Activated naive CD8-positive, alpha-beta T cell treated with anti-CD3 and anti-CD28 coated beads, Interleukin-2, amount 10 ng/mL, durations not matched to agents 7 days and 5 days (primary cell): ENCODE data around the gene NPIPA3. TPM values are rescaled to one million over a fixed set of nuclear protein-coding genes. Genes with fewer than 3 reads are reported as not detected.
"Not testable (repeated sequence)": the region's sequence is repeated elsewhere in the genome, so short reads cannot be mapped to it uniquely, and the experiment has no call there.

ENCODE experiments used
- ATAC-seq: fragments of 150-1000 bp; cut with Tn5 transposase; one replicate; pipeline ENCODE4 v1.10.0; 2021; ENCODE audit warnings: low read depth, moderate library complexity
- POLR2A ChIA-PET: fragments of 350-600 bp; sonication (Branson Sonifier 250); formaldehyde crosslinking; loops from one replicate; lab custom pipeline; 2021; ENCODE audit warnings: antibody characterized with exemption; lab: Charles Lee
- DNase-seq: peaks from one replicate; pipeline ENCODE4 v3.0.0; 2021
- H3K27ac Mint-ChIP-seq: one replicate; pipeline ENCODE4 v1.8.0; 2022; ENCODE audit warnings: mild to moderate bottlenecking, mixed read lengths
- H3K27me3 Mint-ChIP-seq: one replicate; pipeline ENCODE4 v1.8.0; 2022; ENCODE audit warnings: mild to moderate bottlenecking, moderate library complexity, mixed read lengths
- H3K36me3 Mint-ChIP-seq: one replicate; pipeline ENCODE4 v1.8.0; 2021; ENCODE audit warnings: mild to moderate bottlenecking, mixed read lengths
- H3K4me1 Mint-ChIP-seq: one replicate; pipeline ENCODE4 v1.8.0; 2021; ENCODE audit warnings: mixed read lengths
- H3K4me3 Mint-ChIP-seq: one replicate; pipeline ENCODE4 v1.8.0; 2022; ENCODE audit warnings: mild to moderate bottlenecking, moderate library complexity, mixed read lengths
- H3K9me3 Mint-ChIP-seq: one replicate; pipeline ENCODE4 v1.8.0; 2021; ENCODE audit warnings: mixed read lengths
- total RNA-seq, 2 experiments: library from RNA; stranded (reverse); gene quantifications; one replicate each; pipeline ENCODE4 v1.2.3, GENCODE V29; 2021

Gene NPIPA3
- total RNA-seq, 2 experiments from 2014 or later: 1.5 to 1.8 TPM

GRCh38 chr16:14685870-14686793 lies 17.1 kb upstream of the NPIPA3 start:
- H3K9me3 Mint-ChIP-seq, POLR2A ChIA-PET, H3K4me3 Mint-ChIP-seq, H3K4me1 Mint-ChIP-seq, DNase-seq, H3K27me3 Mint-ChIP-seq, ATAC-seq, H3K27ac Mint-ChIP-seq, H3K36me3 Mint-ChIP-seq: not testable (repeated sequence)

DNA sequence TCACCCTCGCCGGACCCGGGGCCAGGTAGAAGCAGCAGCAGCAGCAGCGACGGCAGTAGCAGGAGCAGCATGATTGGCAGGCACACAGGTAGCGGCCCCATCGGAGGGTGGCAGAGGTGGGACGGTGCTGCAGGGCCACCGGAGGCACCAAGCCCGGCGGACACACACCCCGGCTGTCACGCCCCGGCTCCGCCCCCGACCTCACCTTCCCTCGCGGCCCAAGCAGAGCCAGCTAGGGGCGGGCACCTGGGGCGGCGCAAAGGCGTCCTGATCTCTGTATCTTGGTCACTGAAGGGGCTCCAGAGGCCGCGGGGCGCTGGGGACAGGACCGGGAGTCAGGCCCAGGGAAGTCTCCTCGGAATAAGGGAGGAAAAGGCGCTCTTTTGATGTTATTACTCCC lies 9.1 kb upstream of the NPIPA3 start, which contains the start of gene PLA2G10:
Gene PLA2G10, minus strand, starts transcription at position 180 of the 400 bp plus-strand sequence. Its CDS starts 79 bp downstream, at position 101.
- ATAC-seq, DNase-seq, H3K27me3 Mint-ChIP-seq, POLR2A ChIA-PET, H3K36me3 Mint-ChIP-seq, H3K4me3 Mint-ChIP-seq, H3K4me1 Mint-ChIP-seq, H3K9me3 Mint-ChIP-seq, H3K27ac Mint-ChIP-seq: not testable (repeated sequence)

DNA sequence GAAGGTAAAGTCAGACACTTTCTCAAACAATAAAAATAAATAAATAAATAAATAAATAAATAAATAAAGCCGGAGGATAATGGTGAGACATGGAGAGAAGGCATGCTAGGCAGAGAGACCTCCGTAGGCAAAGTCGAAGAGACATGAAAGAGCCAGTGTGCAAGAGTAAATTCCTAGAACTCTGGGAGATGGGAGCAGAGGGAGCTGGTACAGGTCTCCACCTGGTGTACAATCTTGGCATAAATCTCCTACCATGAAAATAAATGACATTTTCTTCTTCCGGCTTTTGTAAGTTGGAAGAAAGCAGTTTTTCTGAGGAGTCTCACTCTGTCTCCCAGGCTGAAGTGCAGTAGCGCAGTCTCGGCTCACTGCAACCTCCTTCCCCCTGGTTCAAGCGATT lies 1.4 kb upstream of the NPIPA3 start:
- H3K27ac Mint-ChIP-seq, POLR2A ChIA-PET, ATAC-seq: not testable (repeated sequence)

GRCh38 chr16:14702672-14703071 lies 539 bp upstream of the NPIPA3 start:
- H3K4me1 Mint-ChIP-seq, H3K4me3 Mint-ChIP-seq, H3K36me3 Mint-ChIP-seq, POLR2A ChIA-PET, H3K27ac Mint-ChIP-seq, H3K9me3 Mint-ChIP-seq, ATAC-seq, DNase-seq, H3K27me3 Mint-ChIP-seq: not testable (repeated sequence)

More for the DNA sequence above, 1.4 kb upstream of the NPIPA3 start:
- H3K36me3 Mint-ChIP-seq, DNase-seq, H3K27me3 Mint-ChIP-seq, H3K4me1 Mint-ChIP-seq, H3K9me3 Mint-ChIP-seq, H3K4me3 Mint-ChIP-seq: not testable (repeated sequence)

DNA sequence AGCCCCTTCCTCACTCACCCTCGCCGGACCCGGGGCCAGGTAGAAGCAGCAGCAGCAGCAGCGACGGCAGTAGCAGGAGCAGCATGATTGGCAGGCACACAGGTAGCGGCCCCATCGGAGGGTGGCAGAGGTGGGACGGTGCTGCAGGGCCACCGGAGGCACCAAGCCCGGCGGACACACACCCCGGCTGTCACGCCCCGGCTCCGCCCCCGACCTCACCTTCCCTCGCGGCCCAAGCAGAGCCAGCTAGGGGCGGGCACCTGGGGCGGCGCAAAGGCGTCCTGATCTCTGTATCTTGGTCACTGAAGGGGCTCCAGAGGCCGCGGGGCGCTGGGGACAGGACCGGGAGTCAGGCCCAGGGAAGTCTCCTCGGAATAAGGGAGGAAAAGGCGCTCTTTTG lies 30.0 kb downstream of the NPIPA3 start:
- peak; percentile 36 for ATAC-seq
- H3K4me3 Mint-ChIP-seq, H3K9me3 Mint-ChIP-seq, H3K27me3 Mint-ChIP-seq, H3K36me3 Mint-ChIP-seq, DNase-seq, H3K27ac Mint-ChIP-seq, H3K4me1 Mint-ChIP-seq, POLR2A ChIA-PET: not testable (repeated sequence)

GRCh38 chr16:14740832-14741385 lies 37.7 kb downstream of the NPIPA3 start:
- H3K9me3 Mint-ChIP-seq, ATAC-seq, H3K36me3 Mint-ChIP-seq, H3K27me3 Mint-ChIP-seq, H3K4me1 Mint-ChIP-seq, POLR2A ChIA-PET, H3K27ac Mint-ChIP-seq, H3K4me3 Mint-ChIP-seq, DNase-seq: not testable (repeated sequence)

DNA sequence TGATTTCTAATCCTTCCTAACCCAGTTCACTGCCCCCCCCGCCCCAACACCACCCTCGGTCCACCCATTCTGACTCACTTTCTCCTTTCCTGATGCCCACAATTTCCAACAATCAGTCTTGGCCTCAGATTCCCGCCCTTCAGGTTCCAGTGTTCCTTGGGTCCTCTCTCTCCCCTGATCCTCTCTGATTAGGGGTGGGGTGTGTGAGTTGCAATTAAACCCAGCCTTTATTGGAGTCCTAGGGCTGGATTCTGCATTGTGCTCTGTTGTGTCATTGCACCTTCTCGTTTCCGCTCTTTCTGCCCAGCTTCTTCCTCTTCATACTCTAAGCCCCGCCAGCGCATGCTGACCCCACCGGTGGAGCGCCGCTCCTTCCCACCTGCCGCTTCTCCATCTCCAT lies 38.6 kb downstream of the NPIPA3 start:
- ATAC-seq, POLR2A ChIA-PET, H3K9me3 Mint-ChIP-seq: not testable (repeated sequence)

DNA sequence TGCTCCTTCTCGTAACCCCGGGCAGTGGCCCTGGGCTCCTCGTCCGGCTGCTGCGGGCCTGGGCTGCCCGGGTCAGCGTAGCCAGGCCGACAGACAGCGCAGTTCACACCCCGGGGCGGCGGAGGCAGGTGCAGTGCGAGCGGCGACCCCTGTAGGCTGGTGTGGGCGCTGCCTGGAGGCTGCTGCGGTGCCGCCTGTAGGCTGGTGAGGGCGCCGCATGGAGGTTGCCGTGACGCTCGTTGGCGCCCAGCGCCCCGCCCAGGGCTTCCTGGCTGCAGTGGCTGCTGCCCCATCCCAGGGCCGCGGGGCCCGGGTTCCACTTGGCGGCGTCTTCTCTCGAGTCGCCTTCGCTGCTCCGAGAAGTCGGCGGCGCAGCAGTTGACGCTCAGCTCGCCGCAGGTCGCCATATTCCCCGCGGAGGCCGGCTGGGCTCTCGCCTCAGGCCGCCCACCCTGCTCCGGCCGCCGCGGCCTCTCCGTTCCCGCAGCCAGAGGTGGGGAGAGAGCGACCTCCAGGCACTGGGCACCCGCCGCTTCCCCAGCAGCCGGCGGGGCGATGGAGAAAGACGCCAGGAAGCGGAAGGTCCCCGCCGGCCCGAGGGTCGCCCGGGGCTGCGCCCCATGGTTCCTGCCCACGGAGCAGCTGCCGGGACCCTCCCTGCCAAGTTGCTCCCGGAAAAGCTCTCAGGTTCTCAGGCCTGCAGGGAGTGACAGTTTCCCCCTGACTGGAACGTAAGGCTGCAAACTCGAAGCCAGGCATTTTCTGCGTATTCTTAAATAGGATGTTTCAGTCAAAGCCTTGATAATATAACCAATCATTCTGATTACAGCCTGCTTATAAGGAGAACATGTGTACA lies 39.3 kb downstream of the NPIPA3 start, which contains the start of gene NPIPA2:
Gene NPIPA2, plus strand, starts transcription at position 261 of the 856 bp plus-strand sequence. CDS start 5,533 bp downstream, outside the sequence.
- H3K36me3 Mint-ChIP-seq, POLR2A ChIA-PET, H3K9me3 Mint-ChIP-seq, H3K27me3 Mint-ChIP-seq, H3K27ac Mint-ChIP-seq, DNase-seq, H3K4me3 Mint-ChIP-seq, H3K4me1 Mint-ChIP-seq: not testable (repeated sequence)
- ATAC-seq: peak; percentile 100

More for the DNA sequence above, 38.6 kb downstream of the NPIPA3 start:
- H3K27me3 Mint-ChIP-seq, DNase-seq, H3K27ac Mint-ChIP-seq, H3K36me3 Mint-ChIP-seq, H3K4me3 Mint-ChIP-seq, H3K4me1 Mint-ChIP-seq: not testable (repeated sequence)

DNA sequence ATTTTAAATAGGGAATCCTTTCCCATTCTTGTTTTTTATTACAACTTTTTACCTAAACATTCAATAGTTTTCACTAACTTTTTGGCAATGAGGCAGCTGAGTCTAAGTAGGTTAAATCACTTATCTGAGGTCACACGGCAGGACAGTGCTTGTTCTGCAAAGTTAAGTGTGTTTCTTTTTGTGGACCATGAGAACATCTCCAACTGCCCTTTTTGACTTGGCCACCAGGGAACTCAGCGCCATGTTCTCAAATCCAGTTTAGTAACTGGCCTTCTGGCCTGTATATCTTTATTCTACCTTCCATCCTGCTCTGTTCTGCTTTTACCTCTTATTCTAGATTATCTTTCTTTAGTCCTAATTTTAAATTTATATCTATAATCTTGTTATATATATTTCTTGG lies 70.4 kb downstream of the NPIPA3 start:
- H3K9me3 Mint-ChIP-seq, ATAC-seq, H3K27me3 Mint-ChIP-seq, POLR2A ChIA-PET, H3K4me1 Mint-ChIP-seq, H3K27ac Mint-ChIP-seq, H3K4me3 Mint-ChIP-seq, H3K36me3 Mint-ChIP-seq, DNase-seq: not testable (repeated sequence)

DNA sequence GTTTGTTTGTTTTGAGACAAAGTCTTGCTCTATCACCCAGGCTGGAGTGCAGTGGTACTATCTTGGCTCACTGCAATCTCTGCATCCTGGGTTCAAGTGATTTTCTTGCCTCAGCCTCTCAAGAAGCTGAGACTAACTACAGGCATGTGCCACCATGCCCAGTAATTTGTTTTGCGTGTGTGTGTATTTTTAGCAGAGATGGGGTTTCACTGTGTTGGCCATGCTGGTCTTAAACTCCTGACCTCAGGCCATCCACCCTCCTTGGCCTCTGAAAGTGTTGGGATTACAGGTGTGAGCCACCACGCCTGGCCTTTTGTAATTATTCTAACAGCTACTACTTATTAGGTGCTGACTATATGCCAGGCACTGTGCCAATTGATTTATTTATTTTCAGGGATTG lies 72.4 kb downstream of the NPIPA3 start:
- H3K27ac Mint-ChIP-seq, H3K4me3 Mint-ChIP-seq, H3K36me3 Mint-ChIP-seq, H3K27me3 Mint-ChIP-seq, H3K9me3 Mint-ChIP-seq, DNase-seq, ATAC-seq, H3K4me1 Mint-ChIP-seq, POLR2A ChIA-PET: not testable (repeated sequence)

Other genes with a start within 250 kb of the NPIPA3 start
- gene PARN, start 73.2 kb upstream of the NPIPA3 start, total RNA-seq: 10 to 100 TPM; 40.7 to 45.8 TPM
- 10 to 100 TPM; 70.6 to 71.2 TPM for gene BFAR, start 70.5 kb upstream of the NPIPA3 start, total RNA-seq
- gene PLA2G10, start 9.1 kb upstream of the NPIPA3 start, total RNA-seq: not detected
- 1 to 10 TPM; 1.5 to 2.6 TPM for gene NPIPA2, start 39.1 kb downstream of the NPIPA3 start, total RNA-seq
- 10 to 100 TPM; 40.1 to 43.0 TPM for gene NOMO1, start 130.3 kb downstream of the NPIPA3 start, total RNA-seq
- 100 to 1,000 TPM; 140 to 142 TPM for gene NPIPA1, start 234.0 kb downstream of the NPIPA3 start, total RNA-seq